ENCODE measurements around the gene SPATA6.
"Not testable (repeated sequence)": the region's sequence is repeated elsewhere in the genome, so short reads cannot be mapped to it uniquely, and the experiment has no call there.

Gene SPATA6

DNA sequence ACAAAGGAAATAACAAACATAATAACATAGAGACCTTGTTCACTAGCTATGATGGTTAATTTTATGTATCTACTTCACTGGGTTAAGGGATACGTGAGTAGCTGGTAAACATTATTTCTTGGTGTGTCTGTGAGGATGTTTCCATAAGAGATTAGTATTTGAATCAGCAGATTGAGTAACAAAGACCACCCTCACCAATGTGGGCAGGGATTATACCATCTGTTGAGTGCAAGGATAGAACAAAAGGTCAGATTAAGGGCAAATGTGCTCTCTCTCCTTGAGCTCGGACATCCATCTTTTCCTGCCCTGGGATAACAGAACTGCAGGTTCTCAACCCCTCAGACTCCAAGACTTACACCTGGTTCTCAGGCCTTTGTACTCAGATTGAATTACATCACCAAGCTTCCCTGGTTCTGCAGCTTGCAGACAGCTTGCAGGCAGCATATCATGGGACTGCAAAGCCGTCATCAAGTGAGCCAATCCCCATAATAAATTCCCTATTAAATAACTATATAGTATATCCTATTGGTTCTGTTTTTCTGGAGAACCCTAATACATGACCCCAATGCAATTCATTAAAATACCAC is 9.2 kb downstream of the SPATA6 start:
- no peak for DNase-seq (ENCODE audit: low read depth in 2 of 3, low spot score in 1 of 3)

DNA sequence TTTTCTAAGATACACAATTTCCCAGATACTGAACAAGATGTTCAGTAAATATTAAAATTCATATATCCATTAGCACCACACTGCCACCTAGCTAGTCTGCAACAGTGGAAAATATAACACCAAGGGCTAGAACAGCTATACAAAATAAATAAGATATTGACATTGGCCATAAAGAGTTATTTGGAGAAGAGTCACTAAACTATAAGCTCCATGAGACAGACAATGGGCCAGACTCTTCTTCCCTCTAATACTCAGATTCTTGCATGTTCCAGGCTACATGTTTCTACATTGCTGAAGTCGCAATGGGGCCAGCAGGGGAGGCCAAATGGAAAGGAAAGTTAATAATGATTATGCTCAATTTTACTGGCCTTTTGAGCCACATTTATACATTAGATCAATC is 21.5 kb downstream of the SPATA6 start:
- DNase-seq (ENCODE audit: low read depth in 2 of 3, low spot score in 1 of 3), result no peak

DNA sequence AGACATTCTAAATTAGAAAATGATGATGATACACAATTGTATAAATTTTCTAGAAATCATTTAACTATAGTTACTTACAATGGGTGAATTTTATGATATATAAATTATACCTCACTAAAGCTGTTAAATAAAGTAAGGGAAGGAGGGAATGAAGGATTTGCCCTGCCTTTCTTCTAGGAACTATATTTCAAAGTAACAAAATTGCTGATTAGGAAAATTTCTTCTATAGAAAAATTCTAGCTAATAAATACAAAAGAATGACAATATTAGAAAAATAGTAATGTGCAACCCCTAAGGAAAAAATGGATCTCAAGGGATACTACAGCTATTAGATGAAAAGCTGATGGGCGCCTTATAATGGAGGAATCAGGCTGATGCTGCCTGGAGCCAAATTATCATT is 23.1 kb downstream of the SPATA6 start:
- no peak for DNase-seq (ENCODE audit: low read depth in 2 of 3, low spot score in 1 of 3)

DNA sequence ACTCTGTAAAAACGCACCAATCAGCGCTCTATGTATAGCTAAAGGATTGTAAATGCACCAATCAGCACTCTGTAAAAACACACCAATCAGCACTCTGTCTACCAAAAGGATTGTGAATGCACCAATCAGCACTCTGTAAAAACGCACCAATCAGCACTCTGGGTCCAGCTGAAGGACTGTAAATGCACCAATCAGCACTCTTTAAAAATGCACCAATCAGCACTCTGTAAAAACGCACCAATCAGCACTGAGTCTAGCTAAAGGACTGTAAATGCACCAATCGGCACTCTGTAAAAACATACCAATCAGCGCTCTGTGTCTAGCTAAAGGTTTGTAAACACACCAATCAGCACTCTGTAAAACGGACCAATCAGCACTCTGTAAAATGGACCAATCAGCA is 27.8 kb downstream of the SPATA6 start:
- DNase-seq (ENCODE audit: low read depth in 2 of 3, low spot score in 1 of 3), result not testable (repeated sequence)

DNA sequence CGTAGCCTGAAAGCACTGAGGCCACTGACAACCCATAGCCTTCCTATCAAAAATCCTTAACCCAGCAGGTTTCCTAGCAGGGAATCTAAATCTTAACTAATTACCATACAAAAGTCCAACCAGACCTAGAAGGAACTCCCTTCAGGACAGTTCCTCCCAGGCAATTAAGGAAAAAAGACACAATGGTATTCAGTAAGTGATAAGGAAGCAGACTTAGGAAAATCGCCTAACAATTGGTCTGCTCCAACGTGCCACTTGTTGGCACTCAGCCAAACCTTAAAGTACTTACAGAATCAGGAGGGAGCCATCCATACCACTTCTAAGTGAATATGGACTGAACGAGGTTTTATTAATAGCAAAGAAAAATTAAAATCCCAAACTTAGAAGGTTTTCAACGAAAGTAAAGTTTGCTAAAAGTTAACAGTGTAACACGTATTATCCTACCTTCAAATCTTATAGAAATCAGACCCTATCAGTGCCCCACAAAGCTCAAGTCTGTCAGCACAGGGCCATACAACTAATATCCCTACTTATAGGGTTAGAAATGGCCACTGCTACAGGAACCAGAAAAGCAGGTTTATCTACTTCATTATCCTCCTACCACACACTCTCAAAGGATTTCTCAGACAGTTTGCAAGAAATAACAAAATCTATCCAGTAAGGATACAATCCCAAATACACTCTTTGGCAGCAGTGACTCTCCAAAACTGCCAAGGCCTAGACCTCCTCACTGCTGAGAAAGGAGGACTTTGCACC is 29.0 kb downstream of the SPATA6 start:
- no peak for DNase-seq (ENCODE audit: low read depth in 2 of 3, low spot score in 1 of 3)

DNA sequence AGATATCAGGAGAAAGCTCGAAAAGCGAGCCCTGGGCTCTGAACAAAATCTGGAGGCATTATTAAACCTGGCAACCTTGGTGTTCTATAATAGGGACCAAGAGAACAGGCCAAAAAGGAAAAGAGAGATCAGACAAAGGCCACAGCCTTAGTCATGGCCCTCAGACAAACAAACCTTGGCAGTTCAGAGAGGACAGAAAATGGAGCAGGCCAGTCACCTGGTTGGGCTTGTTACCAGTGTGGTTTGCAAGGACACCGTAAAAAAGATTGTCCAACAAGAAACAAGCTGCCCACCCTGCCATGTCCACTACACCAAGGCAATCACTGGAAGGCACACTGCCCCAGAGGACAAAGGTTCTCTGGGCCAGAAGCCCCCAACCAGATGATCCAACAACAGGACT is 31.2 kb downstream of the SPATA6 start:
- DNase-seq (ENCODE audit: low read depth in 2 of 3, low spot score in 1 of 3), result not testable (repeated sequence)

DNA sequence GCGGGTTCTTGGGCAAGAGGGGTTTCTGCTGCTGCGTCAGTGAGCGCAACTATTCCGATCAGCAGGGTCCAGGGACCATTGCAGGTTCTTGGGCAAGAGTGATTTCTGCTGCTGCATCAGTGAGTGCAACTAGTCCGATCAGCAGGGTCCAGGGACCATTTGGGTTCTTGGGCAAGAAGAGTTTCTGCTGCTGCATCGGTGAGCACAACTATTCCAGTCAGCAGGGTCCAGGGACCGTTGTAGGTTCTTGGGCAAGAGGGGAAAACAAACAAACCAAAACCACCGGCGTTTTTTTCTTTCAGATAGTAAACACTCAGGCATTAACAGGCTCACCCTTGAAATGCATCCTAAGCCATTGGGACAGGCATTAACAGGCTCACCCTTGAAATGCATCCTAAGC is 32.6 kb downstream of the SPATA6 start:
- DNase-seq (ENCODE audit: low read depth in 2 of 3, low spot score in 1 of 3), result no peak

DNA sequence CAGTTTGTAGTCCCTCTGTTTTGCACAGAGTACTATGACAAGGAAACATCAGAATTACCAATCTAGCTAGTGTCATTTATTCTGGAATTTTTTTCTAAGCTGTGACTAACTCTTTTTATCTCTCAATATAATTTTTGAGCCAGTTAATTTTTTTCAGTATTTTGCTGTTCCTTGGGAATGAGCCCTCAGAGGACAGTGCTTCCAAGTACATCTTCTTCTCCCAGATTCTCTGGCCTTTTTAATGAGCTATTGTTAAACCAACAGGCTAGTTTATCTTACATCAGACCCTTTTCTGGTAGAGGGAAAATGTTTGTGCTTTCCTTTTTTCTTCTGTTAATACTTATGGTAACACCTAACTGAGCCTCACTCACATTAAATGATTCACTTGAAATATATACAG is 34.6 kb downstream of the SPATA6 start:
- DNase-seq (ENCODE audit: low read depth in 2 of 3, low spot score in 1 of 3), result not testable (repeated sequence)

DNA sequence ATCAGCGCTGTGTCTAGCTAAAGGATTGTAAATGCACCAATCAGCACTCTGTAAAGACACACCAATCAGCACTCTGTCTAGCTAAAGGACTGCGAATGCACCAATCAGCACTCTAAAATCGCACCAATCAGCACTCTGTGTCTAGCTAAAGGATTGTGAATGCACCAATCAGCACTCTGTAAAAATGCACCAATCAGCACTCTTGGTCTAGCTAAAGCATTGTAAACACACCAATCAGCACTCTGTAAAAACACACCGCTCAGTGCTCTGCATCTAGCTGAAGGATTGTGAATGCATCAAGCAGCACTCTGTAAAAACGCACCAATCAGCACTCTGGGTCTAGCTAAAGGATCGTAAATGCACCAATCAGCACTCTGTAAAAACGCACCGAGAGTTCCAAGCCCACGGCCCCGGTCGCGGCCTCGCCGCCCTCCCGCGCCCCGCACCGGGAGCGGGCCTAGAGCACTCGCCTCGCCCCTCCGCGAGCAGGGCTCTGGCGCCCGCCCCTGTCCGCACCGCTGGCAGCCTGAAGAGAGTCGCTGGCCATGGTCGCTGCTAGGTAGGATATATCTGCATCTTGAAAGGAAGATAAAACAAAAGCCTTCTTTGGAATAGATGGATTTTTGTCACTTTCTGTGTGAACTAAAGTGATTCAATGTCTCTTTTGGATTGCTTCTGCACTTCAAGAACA is 36.5 kb downstream of the SPATA6 start:
- not testable (repeated sequence) for DNase-seq (ENCODE audit: low read depth in 2 of 3, low spot score in 1 of 3)

DNA sequence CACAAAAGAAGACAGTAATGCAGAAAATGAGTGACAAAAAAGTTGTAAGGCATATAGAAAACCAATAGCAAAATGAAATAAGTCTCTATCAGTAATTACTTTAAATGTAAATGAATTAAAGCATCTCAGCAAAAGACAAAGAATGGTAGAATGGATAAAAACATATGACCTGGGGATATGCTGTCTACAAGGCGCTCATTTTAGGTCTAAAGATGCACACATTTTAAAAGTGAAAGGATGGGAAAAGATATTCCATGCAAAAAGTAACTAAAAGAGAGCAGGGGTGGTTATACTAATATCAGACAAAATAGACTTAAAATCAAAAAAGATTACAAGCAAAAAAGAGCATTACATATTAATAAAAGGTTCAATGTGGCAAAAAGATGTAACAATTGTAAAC is 41.2 kb downstream of the SPATA6 start:
- DNase-seq (ENCODE audit: low read depth in 2 of 3, low spot score in 1 of 3), result no peak

DNA sequence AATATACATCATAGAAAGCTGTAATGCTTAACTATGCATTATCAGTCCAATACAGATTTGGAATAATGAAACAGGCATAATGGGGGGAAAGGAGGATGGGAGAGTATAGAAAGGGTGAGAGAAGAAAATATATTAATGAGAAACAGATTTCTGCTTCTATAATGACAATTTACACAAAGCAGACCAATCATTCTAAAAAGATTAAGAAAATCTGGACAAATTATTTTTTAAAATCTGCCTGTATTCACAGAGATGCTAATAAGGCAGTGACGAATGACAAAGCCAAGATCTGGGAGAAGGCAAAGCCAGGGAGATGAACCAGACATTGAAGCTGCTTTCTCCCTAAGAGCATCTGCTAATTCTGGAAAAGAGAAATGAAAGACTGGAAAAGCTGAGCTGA is 50.0 kb downstream of the SPATA6 start:
- DNase-seq (ENCODE audit: low read depth in 2 of 3, low spot score in 1 of 3), result no peak

DNA sequence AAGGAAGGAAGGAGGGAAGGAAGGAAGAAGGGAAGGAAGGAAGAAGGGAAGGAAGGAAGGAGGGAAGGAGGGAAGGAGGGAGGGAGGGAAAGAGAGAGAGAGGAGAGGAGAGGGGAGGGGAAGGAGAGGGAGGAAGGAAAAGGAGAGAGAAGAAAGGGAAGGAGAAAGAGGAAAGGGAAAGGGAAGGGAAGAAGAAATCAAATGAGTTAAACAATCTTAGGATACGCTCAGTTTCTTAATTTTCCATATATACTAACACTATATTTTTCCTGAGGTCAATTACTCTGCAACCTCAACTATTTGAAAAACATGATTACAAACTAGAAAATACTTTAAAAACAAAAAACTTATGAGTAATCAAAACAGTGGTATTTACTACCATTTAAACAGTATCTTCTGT is 53.3 kb downstream of the SPATA6 start:
- no peak for DNase-seq (ENCODE audit: low read depth in 2 of 3, low spot score in 1 of 3)

DNA sequence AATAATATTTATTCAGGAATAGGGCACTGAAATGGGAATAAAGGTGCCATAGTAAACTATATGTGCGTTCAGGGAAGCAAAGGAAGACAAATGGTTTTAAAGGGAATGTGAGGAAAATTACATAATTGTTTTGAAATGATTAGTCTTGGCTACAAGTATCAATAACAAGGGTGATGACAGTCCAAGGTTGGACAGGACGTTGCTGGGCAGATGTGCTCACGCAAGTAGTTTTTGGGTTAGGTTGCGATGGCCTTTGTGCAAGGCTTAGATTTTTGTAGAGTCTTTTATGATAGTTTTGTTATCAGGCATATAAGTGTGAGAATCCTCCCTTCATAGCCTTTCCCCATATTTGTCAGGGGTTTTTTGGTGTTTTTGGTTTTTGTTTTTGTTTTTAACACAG is 57.0 kb downstream of the SPATA6 start:
- no peak for DNase-seq (ENCODE audit: low read depth in 2 of 3, low spot score in 1 of 3)

DNA sequence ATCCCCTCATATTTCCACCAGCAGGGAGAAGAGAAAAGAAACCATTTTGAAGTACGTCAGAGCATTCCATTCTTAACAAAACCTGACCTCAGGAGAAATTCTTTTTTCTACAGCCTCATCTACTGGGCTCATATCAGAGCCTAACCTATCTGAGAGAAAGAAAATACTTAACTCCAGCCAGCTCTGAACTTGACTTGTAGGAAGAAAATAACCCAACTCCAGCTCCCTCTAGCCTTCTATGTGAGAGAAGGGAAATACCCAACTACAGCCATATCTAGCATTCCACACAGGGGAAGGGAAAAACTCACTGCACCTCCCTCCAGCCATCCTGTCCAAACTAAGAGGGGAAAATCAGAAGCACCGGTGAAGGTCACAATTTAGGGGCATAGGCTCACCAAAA is 57.7 kb downstream of the SPATA6 start:
- DNase-seq (ENCODE audit: low read depth in 2 of 3, low spot score in 1 of 3), result no peak

DNA sequence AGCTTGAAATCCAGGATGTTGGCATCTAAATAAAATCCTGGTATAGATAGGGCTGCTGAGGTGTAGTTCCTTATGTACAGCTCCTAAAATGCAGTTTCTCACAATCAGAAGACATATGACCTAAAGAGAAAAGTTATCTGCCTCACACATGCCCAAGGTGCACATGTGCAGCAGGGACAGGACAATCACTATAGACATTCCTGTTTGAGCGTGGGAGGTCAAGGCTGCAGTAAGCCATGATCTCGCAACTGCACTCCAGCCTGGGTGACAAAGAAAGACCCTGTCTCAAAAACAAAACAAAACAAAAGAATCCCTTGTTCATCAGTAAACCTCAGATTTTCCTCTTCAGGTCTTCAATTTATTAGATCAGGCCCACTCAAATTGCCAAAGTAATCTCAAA is 66.1 kb downstream of the SPATA6 start:
- no peak for DNase-seq (ENCODE audit: low read depth in 2 of 3, low spot score in 1 of 3)

DNA sequence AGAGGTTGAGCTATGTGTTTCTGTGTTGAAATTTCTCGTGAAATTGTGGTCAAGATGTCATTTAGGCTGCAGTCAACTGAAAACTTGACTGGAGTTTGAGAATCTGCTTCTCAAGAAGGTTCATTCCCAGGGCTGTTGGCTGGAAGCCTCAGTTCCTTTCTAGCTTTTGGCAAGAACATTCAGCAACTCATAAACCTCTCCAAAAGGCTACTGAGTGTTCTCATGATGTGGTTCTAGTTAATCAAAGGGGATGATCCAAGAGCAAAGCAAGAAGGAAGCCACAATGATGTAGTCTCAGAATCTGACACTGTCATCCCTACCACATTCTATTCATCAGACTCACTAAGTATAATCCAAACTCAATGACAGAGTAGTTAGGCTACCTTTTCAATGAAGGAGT is 66.6 kb downstream of the SPATA6 start:
- no peak for DNase-seq (ENCODE audit: low read depth in 2 of 3, low spot score in 1 of 3)

DNA sequence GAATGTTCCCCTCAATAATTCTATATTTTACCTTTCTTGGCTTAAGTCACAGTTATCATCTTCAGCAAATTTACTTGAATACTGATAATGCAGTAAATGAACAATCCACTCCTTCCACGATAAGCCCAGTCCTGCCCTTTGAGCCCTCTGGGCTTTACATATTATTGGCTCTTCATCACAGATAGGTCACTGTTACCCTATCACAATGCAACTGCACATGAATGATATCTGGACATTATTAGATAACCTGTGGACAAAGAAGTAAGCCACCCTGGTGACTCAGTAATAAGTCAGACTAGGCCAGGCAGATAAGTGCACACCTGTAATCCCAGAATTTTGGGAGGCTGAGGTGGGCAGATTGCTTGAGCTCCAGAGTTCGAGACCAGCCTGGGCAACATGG is 69.4 kb downstream of the SPATA6 start:
- DNase-seq (ENCODE audit: low read depth in 2 of 3, low spot score in 1 of 3), result no peak

DNA sequence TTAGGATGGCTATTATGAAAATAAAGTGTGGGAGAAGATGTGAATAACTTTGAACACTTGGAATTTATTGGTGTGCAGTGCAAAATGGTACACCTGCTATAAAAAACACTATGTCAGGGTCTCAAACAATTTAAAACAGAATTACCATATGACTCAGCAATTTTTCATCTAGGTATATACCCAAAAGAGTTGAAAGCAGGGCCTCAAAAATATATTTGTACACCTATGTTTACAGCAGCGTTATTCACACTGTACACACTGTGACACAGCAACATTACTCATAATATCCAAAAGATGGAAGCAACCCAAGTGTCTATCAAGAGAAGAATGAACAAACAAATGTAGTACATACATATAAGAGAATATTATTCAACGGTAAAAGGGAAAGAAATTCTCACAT is 75.8 kb downstream of the SPATA6 start:
- DNase-seq (ENCODE audit: low read depth in 2 of 3, low spot score in 1 of 3), result no peak

DNA sequence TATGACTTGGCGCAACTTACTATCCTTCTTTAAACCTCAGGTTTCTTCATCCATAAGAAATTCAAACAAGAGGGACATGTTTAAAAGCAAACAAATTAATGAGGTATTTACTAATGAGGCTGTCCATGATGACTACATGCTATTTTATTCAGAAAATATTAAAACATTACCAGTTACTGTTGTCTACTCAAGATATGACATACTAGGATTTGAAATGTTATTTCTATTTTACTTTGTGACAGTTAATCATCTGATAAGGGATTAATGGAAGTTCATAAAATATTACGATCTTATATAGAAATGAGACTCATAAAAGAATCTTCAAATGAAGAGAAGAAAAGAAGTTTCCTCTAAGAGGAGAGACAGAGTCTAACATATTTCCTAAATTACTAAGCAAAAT is 80.1 kb downstream of the SPATA6 start:
- DNase-seq (ENCODE audit: low read depth in 2 of 3, low spot score in 1 of 3), result no peak

DNA sequence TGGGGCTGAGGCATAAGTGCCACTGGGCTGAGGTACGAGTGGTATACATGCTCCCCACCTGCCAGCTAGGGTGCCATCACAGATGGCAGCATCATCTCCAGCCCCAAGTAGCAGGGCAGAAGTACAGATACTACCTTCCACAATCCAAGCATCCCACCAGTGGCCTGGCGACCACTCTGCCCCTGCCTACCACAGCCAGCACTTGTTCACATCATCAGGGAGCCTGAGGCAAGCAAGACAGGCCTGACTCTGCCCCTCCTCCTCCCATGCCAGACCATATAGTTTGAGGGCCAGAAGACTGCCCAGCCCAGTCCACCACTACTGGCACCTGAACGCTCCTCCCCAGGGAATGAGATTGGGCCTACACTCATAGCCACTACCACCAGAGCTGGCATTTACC is 84.6 kb downstream of the SPATA6 start:
- no peak for DNase-seq (ENCODE audit: low read depth in 2 of 3, low spot score in 1 of 3)

DNA sequence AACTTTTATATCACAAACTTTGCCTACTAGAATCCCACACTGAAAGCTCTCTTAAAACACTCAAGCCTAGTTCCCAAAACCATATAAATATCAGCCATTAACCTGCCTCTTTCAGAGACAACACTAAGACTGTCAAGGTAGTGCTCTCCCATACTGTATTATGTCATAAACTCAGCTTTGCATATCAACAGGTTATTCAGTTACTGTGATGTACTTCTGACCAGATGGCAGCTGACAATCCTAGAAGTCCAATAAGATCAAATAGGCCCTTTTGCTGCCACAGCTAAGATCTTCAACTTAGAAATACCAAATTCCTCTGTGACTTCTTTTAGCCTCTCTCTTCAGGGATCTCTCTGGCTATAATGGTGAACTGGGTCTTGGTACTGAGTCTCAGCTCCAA is 97.2 kb downstream of the SPATA6 start:
- no peak for DNase-seq (ENCODE audit: low read depth in 2 of 3, low spot score in 1 of 3)

DNA sequence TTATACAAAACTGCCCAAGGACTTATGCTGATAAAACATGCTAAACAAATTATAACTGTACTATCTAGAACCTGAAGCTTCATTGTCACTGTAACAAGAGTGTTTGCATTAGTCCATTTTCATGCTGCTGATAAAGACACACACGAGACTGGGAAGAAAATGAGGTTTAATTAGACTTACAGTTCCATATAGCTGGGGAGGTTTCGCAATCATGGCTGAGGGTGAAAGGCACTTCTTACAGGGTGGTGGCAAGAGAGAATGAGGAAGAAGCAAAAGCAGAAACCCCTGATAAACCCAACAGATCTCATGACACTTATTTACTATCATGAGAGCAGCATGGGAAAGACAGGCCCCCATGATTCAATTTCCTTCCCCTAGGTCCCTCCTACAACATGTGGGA is 100.4 kb downstream of the SPATA6 start:
- no peak for DNase-seq (ENCODE audit: low read depth in 2 of 3, low spot score in 1 of 3)

DNA sequence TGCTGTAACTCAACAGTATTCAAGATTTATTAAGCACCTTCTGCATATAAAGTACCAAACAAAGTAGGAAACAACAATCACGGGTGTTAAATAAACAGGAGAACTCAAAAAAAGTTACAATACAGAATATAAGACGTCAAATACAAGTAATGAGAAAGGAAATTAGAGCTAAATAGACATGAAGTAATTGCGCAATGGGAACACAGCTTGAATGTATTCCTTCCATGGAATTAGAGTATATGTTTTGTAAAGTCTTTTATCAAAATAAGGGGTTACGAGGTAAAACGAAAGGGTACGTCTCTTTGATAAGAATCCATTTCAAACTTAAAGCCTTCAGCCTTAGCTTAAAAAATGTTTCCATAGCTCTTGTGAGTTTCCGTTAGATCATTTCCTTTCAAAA is 109.1 kb downstream of the SPATA6 start:
- no peak for DNase-seq (ENCODE audit: low read depth in 2 of 3, low spot score in 1 of 3)

Data from stimulated activated CD4-positive, alpha-beta T cell treated with anti-CD3 and anti-CD28 coated beads, Interleukin-12 subunit alpha, Interleukin-12 subunit beta, amount 100 ng/mL, for 48 hours (primary cell).